CD4-positive, alpha-beta memory T cell (primary cell): ENCODE results near the gene RNF115. TPM values are rescaled to one million over a fixed set of nuclear protein-coding genes. Genes with fewer than 3 reads are reported as not detected.
"Not testable (repeated sequence)": the region's sequence is repeated elsewhere in the genome, so short reads cannot be mapped to it uniquely, and the experiment has no call there.

Experiments used
- CTCF ChIA-PET: fragments of 350-600 bp; sonication (Branson Sonifier 250); formaldehyde crosslinking; loops from one replicate; lab custom pipeline; 2021; ENCODE audit warnings: inconsistent platforms; ENCODE audit not compliant: partially characterized antibody; lab: Charles Lee
- POLR2A ChIA-PET: fragments of 350-600 bp; sonication (Branson Sonifier 250); formaldehyde crosslinking; loops from one replicate; lab custom pipeline; 2021; ENCODE audit not compliant: partially characterized antibody; lab: Charles Lee
- DNase-seq, 5 donors: peaks; one replicate each; pipeline versions ENCODE4 v3.0.0 to v3.0.0-alpha.2; 2020 to 2022; ENCODE audit warnings: mixed read lengths in 1 of 5
- H3K27ac ChIP-seq: one replicate; pipeline ENCODE4 v1.7.0; 2013; ENCODE audit warnings: low read depth, low read length
- H3K27me3 ChIP-seq: 2 replicates; pipeline ENCODE4 v1.7.0; 2013; ENCODE audit warnings: mild to moderate bottlenecking, low read length, moderate library complexity; ENCODE audit not compliant: insufficient read depth
- H3K36me3 ChIP-seq: 2 replicates; pipeline ENCODE4 v1.7.0; 2013; ENCODE audit warnings: mild to moderate bottlenecking, low read length, moderate library complexity; ENCODE audit not compliant: insufficient read depth
- H3K4me1 ChIP-seq: 2 replicates; pipeline ENCODE4 v1.7.0; 2013; ENCODE audit warnings: mild to moderate bottlenecking, low read length, moderate library complexity; ENCODE audit not compliant: insufficient read depth
- H3K4me3 ChIP-seq, 2 donors: one replicate each; pipeline ENCODE4 v1.7.0; 2013; ENCODE audit warnings: low read length in 2 of 2, mild to moderate bottlenecking in 1 of 2
- H3K9me3 ChIP-seq, 2 donors: one replicate each; pipeline ENCODE4 v1.7.0; 2013; ENCODE audit warnings: low read length in 2 of 2, control low read depth in 1 of 2; ENCODE audit not compliant: control insufficient read depth in 1 of 2
- H3K27ac Mint-ChIP-seq, 7 donors: one replicate each; pipeline ENCODE4 v1.8.0; 2020 to 2021; ENCODE audit warnings: mixed read lengths in 7 of 7, mild to moderate bottlenecking in 6 of 7, inconsistent platforms in 3 of 7, moderate library complexity in 3 of 7
- H3K27me3 Mint-ChIP-seq, 2 donors: one replicate each; pipeline ENCODE4 v1.8.0; 2020 to 2021; ENCODE audit warnings: mixed read lengths in 2 of 2
- H3K36me3 Mint-ChIP-seq, 2 donors: one replicate each; pipeline ENCODE4 v1.8.0; 2020 to 2021; ENCODE audit warnings: mixed read lengths in 2 of 2, inconsistent platforms in 1 of 2, mild to moderate bottlenecking in 1 of 2
- H3K4me1 Mint-ChIP-seq, 4 donors: one replicate each; pipeline ENCODE4 v1.8.0; 2020 to 2021; ENCODE audit warnings: mixed read lengths in 4 of 4, mild to moderate bottlenecking in 1 of 4
- H3K4me3 Mint-ChIP-seq, 8 donors: one replicate each; pipeline ENCODE4 v1.8.0; 2020 to 2021; ENCODE audit warnings: mixed read lengths in 8 of 8, mild to moderate bottlenecking in 7 of 8, moderate library complexity in 6 of 8, inconsistent platforms in 3 of 8
- H3K9me3 Mint-ChIP-seq, 8 donors: one replicate each; pipeline ENCODE4 v1.8.0; 2020 to 2021; ENCODE audit warnings: mixed read lengths in 8 of 8, mild to moderate bottlenecking in 5 of 8, inconsistent platforms in 3 of 8, moderate library complexity in 1 of 8
- intact Hi-C: fragments of 100-400 bp; cut with micrococcal nuclease; formaldehyde crosslinking; loops from one replicate; pipeline ENCODE4 v1.15.1; 2023
- polyA plus RNA-seq, 2 donors: library from polyadenylated mRNA; unstranded; fragments of 300-500 nt; fragmentation: Illumina TruSeq; gene quantifications; one replicate each; pipeline ENCODE4 v1.2.3, GENCODE V29; 2021
- total RNA-seq, 2 experiments: library from RNA; stranded (reverse); gene quantifications; one replicate each; pipeline ENCODE4 v1.2.3, GENCODE V29; 2021

Gene RNF115
- total and polyA plus RNA-seq, 4 experiments from 2014 or later = 3.3 to 15.3 (median 11.4) TPM

- intact Hi-C loops, H3K27me3 ChIP-seq, H3K27me3 Mint-ChIP-seq, DNase-seq, H3K9me3 Mint-ChIP-seq, H3K27ac ChIP-seq, H3K4me1 ChIP-seq, H3K4me3 ChIP-seq, H3K9me3 ChIP-seq, H3K4me3 Mint-ChIP-seq: not testable (repeated sequence)
- ChIA-PET POLR2A (interaction anchor here (0.7 kb wide), 1 partner anchor 15 kb away, joined by 3 read pairs; the partner anchor contains the start of gene NUDT17), CTCF (interaction anchor here (6.4 kb wide), 1 partner anchor 15 kb away, joined by 46 read pairs; the partner anchor contains the start of gene NUDT17)
- peak overlapping the region in 1 of 7 donors; percentile 53 for H3K27ac Mint-ChIP-seq
- peaks cover 58 to 79% of the 10 kb centered on the region in 2 donors for H3K36me3 Mint-ChIP-seq
- peaks cover 69% of the 10 kb centered on the region for H3K36me3 ChIP-seq
- peaks cover 10 to 16% (median 14%) of the 10 kb centered on the region in 4 donors for H3K4me1 Mint-ChIP-seq
These were observed 6.9 kb upstream of the RNF115 start for GRCh38 chr1:145830810-145831209.

- H3K4me3 ChIP-seq = no peak overlapping the region
- ChIA-PET POLR2A (interaction anchor here (1.4 to 5.7 kb wide), 2 partner anchors 12 to 30 kb away, joined by 3 to 58 read pairs; partner anchors contain the start of gene PIAS3), CTCF (interaction anchor here (1.5 to 2.1 kb wide), 2 partner anchors 17 to 21 kb away, joined by 3 to 13 read pairs; partner anchors contain the start of gene NUDT17)
- no peak overlapping the region for H3K27ac ChIP-seq
- no peaks in the 10 kb centered on the region for H3K9me3 Mint-ChIP-seq
- H3K36me3 Mint-ChIP-seq = peaks cover 61 to 80% of the 10 kb centered on the region in 2 donors
- H3K4me3 Mint-ChIP-seq = peak overlapping the region in 1 of 8 donors; percentile 15
- no peak for DNase-seq
- no peaks in the 10 kb centered on the region for H3K27me3 Mint-ChIP-seq
- H3K36me3 ChIP-seq = peaks cover 62% of the 10 kb centered on the region
- no peaks in the 10 kb centered on the region for H3K27me3 ChIP-seq
- peaks cover 23% of the 10 kb centered on the region for H3K4me1 ChIP-seq
- intact Hi-C loops = no loop called here
- peak overlapping the region in 3 of 7 donors; percentile 22 to 60 (median 25) for H3K27ac Mint-ChIP-seq
- no peaks in the 10 kb centered on the region for H3K9me3 ChIP-seq
- H3K4me1 Mint-ChIP-seq = peaks cover 17 to 34% (median 23%) of the 10 kb centered on the region in 4 donors
These were observed 4.6 kb upstream of the RNF115 start for GRCh38 chr1:145828367-145829026.

GRCh38 chr1:145827966-145828365 lies 4.1 kb upstream of the RNF115 start:
- intact Hi-C loops = no loop called here
- POLR2A ChIA-PET = interaction anchor here (0.7 to 5.7 kb wide), 3 partner anchors 13 to 99 kb away, joined by 3 to 58 read pairs (median 3); partner anchors contain the start of genes PIAS3 and RBM8A
- peaks cover 23% of the 10 kb centered on the region for H3K4me1 ChIP-seq
- H3K4me1 Mint-ChIP-seq = peaks cover 17 to 34% (median 23%) of the 10 kb centered on the region in 4 donors
- H3K27ac ChIP-seq = no peak overlapping the region
- no peaks in the 10 kb centered on the region for H3K27me3 ChIP-seq
- no peak overlapping the region for H3K4me3 ChIP-seq
- no peaks in the 10 kb centered on the region for H3K9me3 ChIP-seq
- no peak for DNase-seq
- H3K36me3 Mint-ChIP-seq = peaks cover 56 to 75% of the 10 kb centered on the region in 2 donors
- H3K36me3 ChIP-seq = peaks cover 57% of the 10 kb centered on the region
- CTCF ChIA-PET = interaction anchor here (0.8 to 2.1 kb wide), 3 partner anchors 9 to 21 kb away, joined by 3 to 13 read pairs (median 3); partner anchors contain the start of gene NUDT17
- H3K27me3 Mint-ChIP-seq = no peaks in the 10 kb centered on the region
- no peak overlapping the region for H3K4me3 Mint-ChIP-seq
- H3K27ac Mint-ChIP-seq = peak overlapping the region in 3 of 7 donors; percentile 22 to 60 (median 25)
- no peaks in the 10 kb centered on the region for H3K9me3 Mint-ChIP-seq

- Mint-ChIP-seq H3K4me3 (peak overlapping the region; percentile 57 to 84 (median 65)), H3K36me3 (peaks cover 44 to 59% of the 10 kb centered on the region in 2 donors), H3K27me3 (no peaks in the 10 kb centered on the region), H3K9me3 (no peaks in the 10 kb centered on the region), H3K4me1 (peaks cover 17 to 34% (median 24%) of the 10 kb centered on the region in 4 donors), H3K27ac (peak overlapping the region in 4 of 7 donors; percentile 25 to 82 (median 58))
- no peak overlapping the region for H3K27ac ChIP-seq
- ChIA-PET CTCF (interaction anchor here (1.0 to 3.7 kb wide), 2 partner anchors 20 to 105 kb away, joined by 4 to 31 read pairs; partner anchors contain the start of gene NUDT17), POLR2A (interaction anchor here (0.6 to 5.7 kb wide), 6 partner anchors 9 to 154 kb away, joined by 3 to 58 read pairs (median 9); partner anchors contain the start of genes NUDT17 and PIAS3)
- no peak overlapping the region for H3K4me3 ChIP-seq
- no peak for DNase-seq
- H3K9me3 ChIP-seq = no peaks in the 10 kb centered on the region
- intact Hi-C loops = no loop called here
- no peaks in the 10 kb centered on the region for H3K27me3 ChIP-seq
- peaks cover 23% of the 10 kb centered on the region for H3K4me1 ChIP-seq
- H3K36me3 ChIP-seq = peaks cover 43% of the 10 kb centered on the region
These were observed 2.1 kb upstream of the RNF115 start for GRCh38 chr1:145826030-145826429.

- Mint-ChIP-seq H3K9me3 (no peaks in the 10 kb centered on the region), H3K4me3 (peak overlapping the region; percentile 97 to 99 (median 98)), H3K4me1 (peaks cover 17 to 36% (median 24%) of the 10 kb centered on the region in 4 donors), H3K27ac (peak overlapping the region; percentile 90 to 99 (median 97)), H3K27me3 (no peaks in the 10 kb centered on the region), H3K36me3 (peaks cover 35 to 45% of the 10 kb centered on the region in 2 donors)
- H3K36me3 ChIP-seq = peaks cover 30% of the 10 kb centered on the region
- POLR2A ChIA-PET = interaction anchor here (0.8 to 5.7 kb wide), 13 partner anchors 14 to 215 kb away, joined by 3 to 58 read pairs (median 9); partner anchors contain the start of genes ANKRD34A, LIX1L, NUDT17 and PIAS3
- intact Hi-C loops = loop anchor here (1.0 to 2.0 kb wide), 2 partner anchors 20 to 35 kb away; partner anchors contain the start of genes NUDT17 and PIAS3
- CTCF ChIA-PET = interaction anchor here (1.0 to 3.7 kb wide), 3 partner anchors 21 to 194 kb away, joined by 3 to 31 read pairs (median 4); partner anchors contain the start of gene NUDT17
- H3K27ac ChIP-seq = peak overlapping the region; percentile 78
- DNase-seq = no peak
- H3K4me3 ChIP-seq = peak overlapping the region; percentile 93 to 100
- H3K4me1 ChIP-seq = peaks cover 23% of the 10 kb centered on the region
- H3K9me3 ChIP-seq = no peaks in the 10 kb centered on the region
- H3K27me3 ChIP-seq = no peaks in the 10 kb centered on the region
These were observed 576 bp upstream of the RNF115 start for GRCh38 chr1:145824499-145824842.

GRCh38 chr1:145822779-145823331 lies 1.0 kb downstream of the RNF115 start:
- CTCF ChIA-PET, H3K27me3 ChIP-seq, H3K4me3 ChIP-seq, intact Hi-C loops, H3K27me3 Mint-ChIP-seq, H3K9me3 ChIP-seq, DNase-seq, H3K27ac ChIP-seq, H3K9me3 Mint-ChIP-seq: not testable (repeated sequence)
- H3K36me3 Mint-ChIP-seq = peaks cover 19 to 29% of the 10 kb centered on the region in 2 donors
- POLR2A ChIA-PET = interaction anchor here (1.7 to 2.6 kb wide), 3 partner anchors 16 to 104 kb away, joined by 6 to 15 read pairs (median 9); partner anchors contain the start of gene RBM8A
- peaks cover 14% of the 10 kb centered on the region for H3K36me3 ChIP-seq
- peaks cover 13 to 35% (median 22%) of the 10 kb centered on the region in 4 donors for H3K4me1 Mint-ChIP-seq
- peak overlapping the region in 1 of 7 donors; percentile 42 for H3K27ac Mint-ChIP-seq
- H3K4me3 Mint-ChIP-seq = peak overlapping the region in 4 of 8 donors; percentile 17 to 46 (median 30)
- H3K4me1 ChIP-seq = peaks cover 23% of the 10 kb centered on the region
